ENCODE measurements around the gene CLPTM1L.

GRCh38 chr5:1298067-1298551 is 46.8 kb downstream of the CLPTM1L start:
- no peak for TF ChIP-seq POLR2A (IDR thresholded peaks at IDR 0.05)
- TF ChIP-seq CTCF (IDR thresholded peaks at IDR 0.05), result no peak

Measured in adrenal gland (tissue), 5 donors.